GM21423 (cell line): ENCODE data around the gene PPP1R14C.

Experiments used
- ATAC-seq: cut with Tn5 transposase; IDR thresholded peaks from one replicate; pipeline ENCODE4 v1.9.1; 2021; ENCODE audit warnings: mild to moderate bottlenecking, moderate library complexity; ENCODE audit not compliant: unreplicated experiment

PPP1R14C gene, protein sequence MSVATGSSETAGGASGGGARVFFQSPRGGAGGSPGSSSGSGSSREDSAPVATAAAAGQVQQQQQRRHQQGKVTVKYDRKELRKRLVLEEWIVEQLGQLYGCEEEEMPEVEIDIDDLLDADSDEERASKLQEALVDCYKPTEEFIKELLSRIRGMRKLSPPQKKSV

GRCh38 chr6:150142670-150143515 is at the start of gene PPP1R14C:
Gene PPP1R14C (plus strand): TSS chr6:150143044. CDS start chr6:150143193, 149 bp downstream.
- ATAC-seq, result no peak

DNA sequence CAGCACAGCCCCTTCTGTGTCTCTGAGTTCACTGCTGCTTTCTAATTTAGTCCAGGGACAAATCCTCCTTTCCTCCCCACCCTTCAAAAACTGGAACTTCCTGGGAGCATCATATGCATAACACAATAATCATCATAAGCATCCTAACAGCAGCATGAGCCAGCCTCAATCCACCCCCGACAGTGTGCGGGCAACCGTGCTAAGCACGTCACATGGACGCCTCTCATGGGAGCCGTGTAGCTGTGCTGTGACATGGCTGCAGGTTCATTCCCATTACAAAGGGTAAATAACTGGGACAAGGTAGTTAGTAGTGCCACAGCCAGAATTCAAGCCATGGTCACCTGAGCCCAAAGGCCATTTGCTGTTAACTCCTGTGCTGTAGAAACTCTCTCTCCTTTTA is 49.4 kb upstream of the PPP1R14C start:
- ATAC-seq, result no peak

DNA sequence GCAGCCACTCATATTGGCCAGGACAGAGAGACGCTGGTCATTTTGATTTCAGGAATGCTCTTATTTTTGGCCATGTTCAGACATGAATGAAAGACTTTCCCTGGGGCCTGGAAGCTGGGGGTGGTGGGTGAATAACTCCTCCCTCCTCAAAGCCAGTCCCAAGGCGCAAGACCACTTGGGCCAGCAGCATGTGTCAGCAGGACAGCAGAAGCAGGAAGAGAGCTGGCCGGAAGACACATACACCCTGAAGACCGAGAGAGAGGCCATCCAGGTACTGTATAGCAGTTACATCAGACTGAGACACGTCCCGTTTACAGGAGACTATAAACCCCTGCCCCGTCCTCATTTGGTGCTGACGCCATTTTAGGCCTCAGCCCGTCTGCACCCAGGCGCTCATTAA is 44.7 kb upstream of the PPP1R14C start:
- no peak for ATAC-seq

- no peak for ATAC-seq
These were observed 43.3 kb upstream of the PPP1R14C start for GRCh38 chr6:150099546-150099945.

DNA sequence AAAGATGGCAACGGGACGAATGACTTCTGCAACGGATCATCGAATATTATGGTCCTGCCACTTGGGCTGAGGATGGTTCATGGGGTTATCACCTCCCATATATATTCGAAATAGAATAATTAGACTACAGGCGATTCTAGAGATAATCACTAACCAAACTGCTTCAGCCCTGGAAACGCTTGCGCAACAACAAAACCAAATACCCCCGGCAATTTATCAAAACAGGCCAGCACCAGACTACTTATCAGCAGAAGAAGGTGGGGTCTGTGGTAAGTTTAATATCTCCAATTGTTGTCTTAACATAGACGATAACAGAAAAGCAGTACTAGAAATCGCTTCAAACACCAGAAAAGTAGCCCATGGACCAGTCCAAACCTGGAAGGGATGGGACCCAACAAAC is 42.9 kb upstream of the PPP1R14C start:
- ATAC-seq, result no peak

DNA sequence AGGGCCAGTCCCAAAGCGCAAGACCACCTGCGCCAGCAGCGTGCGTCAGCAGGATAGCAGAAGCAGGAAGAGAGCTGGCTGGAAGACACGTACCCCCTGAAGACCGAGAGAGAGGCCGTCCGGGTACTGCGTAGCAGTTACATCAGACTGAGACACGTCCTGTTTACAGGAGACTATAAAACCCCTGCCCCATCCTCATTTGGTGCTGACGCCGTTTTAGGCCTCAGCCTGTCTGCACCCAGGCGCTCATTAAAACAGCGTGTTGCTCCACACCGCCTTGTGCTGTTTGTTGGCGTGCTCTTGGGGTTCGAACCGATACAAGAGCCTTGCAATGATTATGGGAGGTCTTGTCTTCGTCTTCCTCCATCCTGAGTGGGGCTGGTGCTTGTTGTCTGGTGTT is 42.1 kb upstream of the PPP1R14C start:
- no peak for ATAC-seq

GRCh38 chr6:150102750-150103270 is 40.0 kb upstream of the PPP1R14C start:
- ATAC-seq, result no peak

- ATAC-seq, result no peak
These were observed 30.6 kb upstream of the PPP1R14C start for GRCh38 chr6:150112233-150112632.

GRCh38 chr6:150115769-150116168 is 27.1 kb upstream of the PPP1R14C start:
- no peak for ATAC-seq

DNA sequence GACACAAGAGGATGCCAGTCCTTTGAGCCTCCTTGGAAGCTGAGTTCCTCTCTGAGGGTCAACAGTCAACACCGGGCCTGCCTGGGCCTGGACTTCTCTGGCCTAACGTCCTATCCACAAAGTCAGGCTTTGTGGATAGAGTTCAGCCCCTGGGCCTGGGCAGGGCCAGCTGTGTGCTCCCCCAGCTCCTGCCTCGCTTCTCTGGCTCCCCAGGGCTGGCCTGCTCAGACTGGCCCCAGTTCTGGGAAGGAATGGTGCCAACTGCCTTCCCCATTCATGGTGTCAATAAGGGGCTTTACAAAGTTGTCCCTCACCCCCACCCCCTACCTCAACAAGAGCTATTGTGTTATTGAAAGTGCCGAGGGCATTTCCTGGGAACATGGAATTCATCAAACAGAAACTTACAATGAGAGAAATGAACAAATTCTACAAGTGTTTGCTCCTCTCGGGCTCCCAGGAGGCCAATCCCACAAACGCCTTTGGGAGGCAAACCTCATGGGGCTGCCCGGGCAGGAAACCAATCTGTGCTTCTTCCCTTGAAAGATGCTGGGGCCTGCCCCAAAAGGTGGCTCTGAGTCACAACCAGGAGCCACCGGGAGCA is 26.5 kb upstream of the PPP1R14C start:
- no peak for ATAC-seq

GRCh38 chr6:150118203-150118602 is 24.6 kb upstream of the PPP1R14C start:
- no peak for ATAC-seq

DNA sequence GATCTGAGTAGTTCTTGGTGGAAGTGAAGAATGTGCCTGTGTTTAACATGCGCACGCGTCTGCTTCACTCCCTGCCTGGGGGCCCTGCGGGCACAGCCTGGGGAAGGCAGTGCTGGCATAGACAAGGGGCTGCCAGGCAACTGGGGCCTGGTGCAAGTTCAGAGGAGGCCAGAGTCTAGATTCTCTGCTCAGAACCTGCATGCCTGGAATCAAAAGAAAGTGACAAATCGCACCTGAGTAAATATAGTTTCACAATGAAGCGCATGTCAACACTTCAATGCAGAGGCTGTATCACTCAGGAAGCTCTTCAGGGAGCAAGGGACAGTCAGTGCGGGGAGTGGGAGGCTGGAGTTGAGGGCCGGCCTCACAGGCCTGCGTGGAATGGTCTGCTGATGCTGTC is 24.2 kb upstream of the PPP1R14C start:
- ATAC-seq, result no peak

DNA sequence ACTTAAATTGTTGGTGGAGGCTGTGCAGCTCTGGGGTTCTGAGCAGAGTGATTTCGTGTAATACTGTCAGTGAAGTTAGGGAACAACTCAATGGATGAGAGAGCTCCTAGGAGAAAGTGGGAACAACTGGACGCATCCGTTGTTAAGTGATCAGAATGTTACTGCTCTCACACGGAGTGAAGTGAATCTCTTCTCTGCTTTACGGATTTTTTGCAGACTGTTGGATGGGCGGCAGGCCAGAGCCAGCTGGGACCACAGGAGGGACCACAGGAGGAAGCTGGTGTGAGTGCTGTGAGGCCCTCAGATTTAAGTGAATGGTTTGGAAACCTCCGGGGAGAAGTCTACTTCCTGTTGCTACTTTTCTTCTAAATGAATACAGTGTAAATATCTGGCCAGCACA is 23.7 kb upstream of the PPP1R14C start:
- ATAC-seq, result no peak

- ATAC-seq, result no peak
These were observed 19.2 kb upstream of the PPP1R14C start for GRCh38 chr6:150123645-150124044.

- no peak for ATAC-seq
These were observed 18.6 kb upstream of the PPP1R14C start for GRCh38 chr6:150124235-150124634.

DNA sequence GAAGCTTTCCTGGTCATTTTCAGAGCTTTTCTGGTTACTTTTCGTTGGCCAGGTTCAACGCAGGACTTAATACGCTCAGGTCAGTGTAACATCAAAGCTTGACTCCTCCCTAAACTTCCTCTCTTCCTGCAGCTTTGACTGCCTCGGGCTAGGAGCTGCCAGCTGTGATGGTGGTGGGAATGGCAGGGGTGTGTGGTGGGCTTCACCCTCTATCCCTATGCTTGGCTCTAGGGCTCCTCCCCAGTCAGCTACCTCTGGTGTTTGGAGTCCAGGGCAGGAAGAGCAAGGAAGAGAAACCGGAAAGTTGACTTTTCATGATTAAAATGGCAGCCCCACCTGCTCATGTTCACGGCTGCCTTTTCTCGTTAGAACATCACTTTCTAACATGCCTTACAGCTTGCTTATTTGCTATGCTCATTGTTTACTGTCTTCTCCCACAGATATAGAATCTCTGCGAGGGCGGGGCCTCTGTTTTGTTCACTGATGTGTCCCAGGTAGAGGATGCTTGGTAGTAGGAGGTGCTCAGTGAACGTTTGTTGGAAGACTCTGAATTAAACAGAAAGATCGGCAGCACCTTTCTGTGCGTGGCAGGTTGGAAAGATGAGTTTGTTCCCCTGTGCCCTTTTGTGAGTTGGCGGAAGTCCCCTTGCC is 16.1 kb upstream of the PPP1R14C start:
- ATAC-seq, result no peak

- no peak for ATAC-seq
These were observed 14.4 kb upstream of the PPP1R14C start for GRCh38 chr6:150128425-150128824.

GRCh38 chr6:150129616-150130505 is 13.0 kb upstream of the PPP1R14C start:
- ATAC-seq, result no peak

- no peak for ATAC-seq
These were observed 9.2 kb upstream of the PPP1R14C start for GRCh38 chr6:150133686-150134085.

DNA sequence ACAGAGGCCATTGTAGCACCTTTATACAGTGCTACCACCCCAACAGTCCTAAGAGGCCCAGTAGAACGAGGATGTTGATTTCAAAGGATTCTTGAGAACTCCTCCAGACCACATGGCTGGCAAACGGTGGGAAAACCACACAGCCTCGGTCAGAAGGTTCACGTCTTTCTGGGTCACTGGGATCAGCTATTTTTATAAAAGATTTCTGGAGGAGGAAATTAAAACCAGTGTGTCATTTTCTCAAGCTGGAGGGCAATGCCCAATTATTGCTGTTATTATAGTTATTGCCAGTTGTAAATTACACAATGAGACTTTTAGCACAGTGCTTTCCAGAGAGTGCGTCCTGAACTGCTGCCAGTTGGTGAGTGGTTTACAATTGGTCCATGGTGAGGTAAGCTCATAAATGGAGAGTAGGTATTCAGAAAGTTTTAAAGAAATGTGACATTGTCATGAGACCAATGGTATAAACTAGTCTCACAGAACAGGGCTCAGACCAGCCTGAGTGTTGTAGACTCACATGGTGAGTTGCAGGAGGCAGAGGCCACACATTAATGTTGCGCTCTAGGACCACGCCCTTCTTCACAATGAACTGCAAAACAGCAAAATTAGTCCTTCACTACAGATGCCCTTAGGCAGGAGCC is 8.4 kb upstream of the PPP1R14C start:
- no peak for ATAC-seq
